Body of pancreas (tissue), 4 donors: ENCODE results near the gene EEFSEC.

Experiments used
- CTCF ChIP-seq, 7 experiments: fragments of 450-650 bp in 4 of 7; fragments of 200-600 bp in 3 of 7; sonication (generic) in 3 of 7; IDR thresholded peaks; one replicate each; pipeline ENCODE4 v1.5.1; 2016 to 2019; ENCODE audit warnings: antibody characterized with exemption in 7 of 7
- POLR2A ChIP-seq, 3 donors: fragments of 450-650 bp; IDR thresholded peaks; one replicate each; pipeline ENCODE4 v1.6.1; 2016; ENCODE audit warnings: antibody characterized with exemption in 3 of 3, mild to moderate bottlenecking in 2 of 3

DNA sequence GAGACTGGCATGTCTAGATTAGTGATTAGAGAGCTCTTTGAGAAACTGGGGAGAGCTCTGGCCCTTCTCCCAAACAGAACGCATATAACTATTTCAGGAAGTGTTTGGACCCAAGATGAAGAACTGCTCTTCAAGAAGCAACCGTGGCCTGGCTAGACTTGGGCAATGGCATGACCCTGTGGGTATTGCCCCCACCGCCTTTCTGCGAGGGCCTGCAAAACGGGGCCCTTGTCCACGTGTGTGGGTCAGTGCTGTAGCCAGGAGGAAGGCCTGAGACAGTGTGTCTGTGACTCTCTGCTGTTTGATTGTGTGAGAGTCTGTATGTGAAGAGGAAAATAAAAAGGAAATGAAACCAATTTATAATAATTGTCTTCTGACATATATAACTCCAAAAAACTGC lies 42.5 kb downstream of the EEFSEC start:
- TF ChIP-seq CTCF (IDR thresholded peaks at IDR 0.05) (no peak), POLR2A (IDR thresholded peaks at IDR 0.05) (no peak)
